GM10248 (cell line): Measurements from ENCODE around the gene EXOC1.

ENCODE experiments used
- CTCF ChIA-PET: fragments of 300-600 bp; sonication (Branson Sonifier 250); formaldehyde crosslinking; extraction: SDS; loops from one replicate; lab custom pipeline; 2021; ENCODE audit warnings: antibody characterized with exemption; lab: Yijun Ruan, JAX
- POLR2A ChIA-PET: fragments of 350-650 bp; sonication (Branson Sonifier 250); formaldehyde crosslinking; extraction: SDS; loops from one replicate; lab custom pipeline; 2020; ENCODE audit warnings: antibody characterized with exemption; lab: Yijun Ruan, JAX
- DNase-seq: peaks from one replicate; pipeline ENCODE4 v3.0.0; 2012; ENCODE audit errors: extremely low spot score
- CTCF ChIP-seq: IDR thresholded peaks from 2 replicates; pipeline ENCODE4 v1.5.1; 2012; ENCODE audit warnings: mild to moderate bottlenecking, low read depth; ENCODE audit errors: extremely low read depth, missing control alignments, control extremely low read depth

The EXOC1 gene

GRCh38 chr4:55902677-55903076, 49.2 kb downstream of the EXOC1 start:
- no peak for DNase-seq
- no peak for TF ChIP-seq CTCF
- ChIA-PET CTCF (interaction anchor here (0.7 to 1.5 kb wide), 4 partner anchors 12 to 46 kb away, joined by 3 to 5 read pairs (median 4); partner anchors contain the start of gene CEP135), POLR2A (no interaction called here)

GRCh38 chr4:55903577-55903976, 50.1 kb downstream of the EXOC1 start:
- no peak for DNase-seq
- TF ChIP-seq CTCF = no peak
- POLR2A ChIA-PET = no interaction called here
- CTCF ChIA-PET = interaction anchor here (0.7 to 1.5 kb wide), 5 partner anchors 11 to 45 kb away, joined by 3 to 5 read pairs (median 4); partner anchors contain the start of gene CEP135

DNA sequence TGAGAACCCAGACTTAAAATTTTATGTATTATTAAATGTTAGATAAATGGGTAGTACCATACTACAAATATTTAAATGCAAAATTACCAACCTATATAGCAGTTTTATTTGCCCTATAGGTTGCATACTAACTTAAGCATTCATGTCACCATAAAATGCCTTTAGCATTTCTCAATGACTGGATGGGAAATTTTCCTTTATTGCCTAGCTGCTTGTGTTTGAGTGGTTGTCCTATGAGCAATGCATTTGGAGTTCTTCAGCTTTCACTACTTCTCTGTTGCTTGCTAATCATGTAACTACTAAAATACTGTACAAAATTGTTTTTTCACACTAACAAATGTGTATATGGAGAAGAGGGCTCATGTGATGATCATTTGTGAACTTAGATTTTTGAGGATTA, 51.1 kb downstream of the EXOC1 start:
- DNase-seq = no peak
- ChIA-PET POLR2A (no interaction called here), CTCF (no interaction called here)
- no peak for TF ChIP-seq CTCF

GRCh38 chr4:55906323-55906722, 52.9 kb downstream of the EXOC1 start:
- DNase-seq = no peak
- ChIA-PET CTCF (interaction anchor here (1.1 to 1.4 kb wide), 2 partner anchors 11 to 59 kb away, joined by 3 read pairs; no protein-coding TSS in a partner anchor), POLR2A (no interaction called here)
- TF ChIP-seq CTCF = no peak

DNA sequence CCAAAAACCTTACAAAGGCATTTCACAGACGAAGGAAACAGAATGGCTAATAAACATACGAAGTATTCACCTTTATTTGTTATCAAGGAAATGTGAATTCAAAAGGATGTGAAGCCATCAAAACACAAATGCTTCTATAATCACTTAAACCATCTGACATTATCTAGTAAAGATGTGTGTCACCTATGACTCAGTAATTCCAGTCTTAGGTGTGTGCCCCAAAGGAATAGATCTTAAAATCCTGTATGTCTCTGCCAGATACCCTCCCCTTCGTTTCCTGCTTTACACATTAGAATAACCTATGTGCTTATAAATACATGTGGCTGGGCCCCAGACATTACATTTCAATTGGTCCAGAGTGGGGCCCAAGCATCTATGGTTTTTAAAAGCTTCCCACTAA, 53.5 kb downstream of the EXOC1 start:
- POLR2A ChIA-PET = no interaction called here
- CTCF ChIA-PET = interaction anchor here (1.1 to 1.4 kb wide), 2 partner anchors 10 to 59 kb away, joined by 3 read pairs; no protein-coding TSS in a partner anchor
- no peak for TF ChIP-seq CTCF
- no peak for DNase-seq

DNA sequence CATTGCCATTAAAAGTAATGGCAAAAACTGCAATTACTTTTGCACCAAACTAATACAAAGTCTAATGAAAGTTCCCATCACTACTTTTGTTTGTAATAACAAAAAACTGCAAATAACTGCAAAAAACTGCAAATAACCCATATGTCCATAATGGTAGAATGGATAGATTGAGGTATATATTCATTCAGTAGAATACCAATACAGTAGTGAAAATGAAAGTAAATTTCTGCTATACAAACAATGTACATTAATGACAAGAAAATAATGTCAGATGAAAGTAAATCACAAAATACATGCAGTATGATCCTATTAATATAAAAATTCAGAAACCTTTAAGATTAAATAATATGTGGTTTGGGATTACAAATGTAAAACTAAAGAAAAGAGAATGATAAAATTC, 54.0 kb downstream of the EXOC1 start:
- CTCF ChIA-PET = interaction anchor here (1.4 kb wide), 1 partner anchor 58 kb away, joined by 3 read pairs; no protein-coding TSS in a partner anchor
- POLR2A ChIA-PET = no interaction called here
- no peak for TF ChIP-seq CTCF

GRCh38 chr4:55910140-55910539, 56.7 kb downstream of the EXOC1 start:
- CTCF ChIA-PET = no interaction called here
- no peak for DNase-seq
- TF ChIP-seq CTCF = no peak
- POLR2A ChIA-PET = no interaction called here

More for the DNA sequence above, 54.0 kb downstream of the EXOC1 start:
- no peak for DNase-seq
